ENCODE results near the gene EPHA6.
"Not testable (repeated sequence)": the region's sequence is repeated elsewhere in the genome, so short reads cannot be mapped to it uniquely, and the experiment has no call there.

The EPHA6 gene

GRCh38 chr3:97612632-97613031 is 798.2 kb downstream of the EPHA6 start:
- no peak overlapping the region for H3K4me3 ChIP-seq (ENCODE audit: low read length)
- no peak for DNase-seq (ENCODE audit: low read depth)
- TF ChIP-seq CTCF (conservative IDR thresholded peaks at IDR 0.05; ENCODE audit: low read depth, low read length), result no peak

GRCh38 chr3:97613139-97613538 is 798.7 kb downstream of the EPHA6 start:
- no peak for TF ChIP-seq CTCF (conservative IDR thresholded peaks at IDR 0.05; ENCODE audit: low read depth, low read length)

GRCh38 chr3:97620514-97620913 is 806.1 kb downstream of the EPHA6 start:
- not testable (repeated sequence) for DNase-seq (ENCODE audit: low read depth); H3K4me3 ChIP-seq (ENCODE audit: low read length)

More at GRCh38 chr3:97613139-97613538, 798.7 kb downstream of the EPHA6 start:
- H3K4me3 ChIP-seq (ENCODE audit: low read length), result no peak overlapping the region
- DNase-seq (ENCODE audit: low read depth), result no peak

- DNase-seq (ENCODE audit: low read depth), result no peak
- TF ChIP-seq CTCF (conservative IDR thresholded peaks at IDR 0.05; ENCODE audit: low read depth, low read length), result no peak
Measured at GRCh38 chr3:97636465-97636864, 822.1 kb downstream of the EPHA6 start.

GRCh38 chr3:97646932-97647331 is 832.5 kb downstream of the EPHA6 start:
- DNase-seq (ENCODE audit: low read depth), result no peak
- no peak overlapping the region for H3K4me3 ChIP-seq (ENCODE audit: low read length)
- TF ChIP-seq CTCF (conservative IDR thresholded peaks at IDR 0.05; ENCODE audit: low read depth, low read length), result no peak

More at GRCh38 chr3:97636465-97636864, 822.1 kb downstream of the EPHA6 start:
- no peak overlapping the region for H3K4me3 ChIP-seq (ENCODE audit: low read length)

- no peak for DNase-seq (ENCODE audit: low read depth)
- TF ChIP-seq CTCF (conservative IDR thresholded peaks at IDR 0.05; ENCODE audit: low read depth, low read length), result no peak
- no peak overlapping the region for H3K4me3 ChIP-seq (ENCODE audit: low read length)
Measured at GRCh38 chr3:97647441-97647982, 833.1 kb downstream of the EPHA6 start.

- DNase-seq (ENCODE audit: low read depth), result no peak
- no peak overlapping the region for H3K4me3 ChIP-seq (ENCODE audit: low read length)
- no peak for TF ChIP-seq CTCF (conservative IDR thresholded peaks at IDR 0.05; ENCODE audit: low read depth, low read length)
Measured at GRCh38 chr3:97655971-97656370, 841.6 kb downstream of the EPHA6 start.

- no peak for DNase-seq (ENCODE audit: low read depth)
- TF ChIP-seq CTCF (conservative IDR thresholded peaks at IDR 0.05; ENCODE audit: low read depth, low read length), result no peak
Measured at GRCh38 chr3:97656638-97657037, 842.2 kb downstream of the EPHA6 start.

More at GRCh38 chr3:97656638-97657037, 842.2 kb downstream of the EPHA6 start:
- no peak overlapping the region for H3K4me3 ChIP-seq (ENCODE audit: low read length)

Measured in retinal pigment epithelial cell (primary cell).